H1 (cell line): ENCODE measurements around the gene TRAF1. TPM values are rescaled to one million over a fixed set of nuclear protein-coding genes. Genes with fewer than 3 reads are reported as not detected.

Experiments used
- BACH1 ChIP-seq: IDR thresholded peaks from 2 replicates; pipeline ENCODE4 v1.6.1; 2012; ENCODE audit warnings: low read length, improper control_type of control experiment
- CHD1 ChIP-seq: IDR thresholded peaks from 2 replicates; pipeline ENCODE4 v1.6.1; 2012; ENCODE audit warnings: low read depth, low read length, improper control_type of control experiment
- CREB1 ChIP-seq: IDR thresholded peaks from 2 replicates; pipeline ENCODE4 v1.6.1; 2012; ENCODE audit warnings: inconsistent platforms
- EZH2 ChIP-seq: fragments of 200-600 bp; sonication (generic); IDR thresholded peaks from 2 replicates; pipeline ENCODE4 v1.7.1; 2012; ENCODE audit warnings: low read depth, mild to moderate bottlenecking, moderate library complexity, low read length, inconsistent platforms; ENCODE audit not compliant: severe bottlenecking
- GABPA ChIP-seq: IDR thresholded peaks from 2 replicates; pipeline ENCODE4 v1.6.1; 2011; ENCODE audit warnings: mild to moderate bottlenecking, low read length, moderate library complexity, borderline replicate concordance; ENCODE audit not compliant: insufficient read depth
- KDM4A ChIP-seq: IDR thresholded peaks from one replicate; pipeline ENCODE4 v1.7.1; 2012; ENCODE audit warnings: low read depth, mild to moderate bottlenecking, moderate library complexity, low read length, inconsistent platforms; ENCODE audit not compliant: severe bottlenecking
- RNF2 ChIP-seq: fragments of 200-900, 300-1000 bp; sonication (generic); IDR thresholded peaks from 2 replicates; pipeline ENCODE4 v1.7.1; 2016; ENCODE audit warnings: borderline replicate concordance, low read depth, mild to moderate bottlenecking, antibody characterized with exemption, low read length; ENCODE audit not compliant: poor library complexity, severe bottlenecking; ENCODE audit errors: missing control alignments
- RXRA ChIP-seq: IDR thresholded peaks from 2 replicates; pipeline ENCODE4 v1.6.1; 2011; ENCODE audit warnings: low read depth, mild to moderate bottlenecking, low read length, moderate library complexity; ENCODE audit not compliant: insufficient read depth
- SAP30 ChIP-seq: fragments of 300-600 bp; sonication (generic); IDR thresholded peaks from 2 replicates; pipeline ENCODE4 v1.7.1; 2012; ENCODE audit warnings: low read length, moderate library complexity, mild to moderate bottlenecking, inconsistent platforms; ENCODE audit not compliant: insufficient read depth, insufficient replicate concordance
- SIX5 ChIP-seq: IDR thresholded peaks from 2 replicates; pipeline ENCODE4 v1.6.1; 2011; ENCODE audit warnings: mild to moderate bottlenecking, low read depth, low read length
- YY1 ChIP-seq: IDR thresholded peaks from 2 replicates; pipeline ENCODE4 v1.6.1; 2011; ENCODE audit warnings: low read depth, mild to moderate bottlenecking, low read length
- polyA plus RNA-seq, 7 experiments: library from polyadenylated mRNA; depleted of rRNA in 3 of 7; stranded (reverse) in 5 of 7; unstranded in 2 of 7; fragments of >200 nt in 5 of 7; fragments of 200-250 nt in 2 of 7; gene quantifications; 1 replicate in 5 of 7; 2 replicates in 1 of 7; 4 replicates in 1 of 7; pipeline versions ENCODE4 v1.2.1 to v1.2.3, GENCODE V29; 2011 to 2013; ENCODE audit warnings: missing spikeins in 2 of 7, mixed read lengths in 2 of 7
- total RNA-seq: library from RNA; stranded (reverse); fragmentation: NEBNext Ultra II Directional; extraction: Animal tissue kit (Norgen Biotek cat#: 25700); gene quantifications from 2 replicates; pipeline ENCODE4 v1.2.1, GENCODE V29; 2021

The TRAF1 gene
- total and polyA plus RNA-seq, 2 of the 8 experiments (the other 6 are each of a cell fraction or from before 2014, with no cell fraction given): 1.6 to 3.2 TPM

DNA sequence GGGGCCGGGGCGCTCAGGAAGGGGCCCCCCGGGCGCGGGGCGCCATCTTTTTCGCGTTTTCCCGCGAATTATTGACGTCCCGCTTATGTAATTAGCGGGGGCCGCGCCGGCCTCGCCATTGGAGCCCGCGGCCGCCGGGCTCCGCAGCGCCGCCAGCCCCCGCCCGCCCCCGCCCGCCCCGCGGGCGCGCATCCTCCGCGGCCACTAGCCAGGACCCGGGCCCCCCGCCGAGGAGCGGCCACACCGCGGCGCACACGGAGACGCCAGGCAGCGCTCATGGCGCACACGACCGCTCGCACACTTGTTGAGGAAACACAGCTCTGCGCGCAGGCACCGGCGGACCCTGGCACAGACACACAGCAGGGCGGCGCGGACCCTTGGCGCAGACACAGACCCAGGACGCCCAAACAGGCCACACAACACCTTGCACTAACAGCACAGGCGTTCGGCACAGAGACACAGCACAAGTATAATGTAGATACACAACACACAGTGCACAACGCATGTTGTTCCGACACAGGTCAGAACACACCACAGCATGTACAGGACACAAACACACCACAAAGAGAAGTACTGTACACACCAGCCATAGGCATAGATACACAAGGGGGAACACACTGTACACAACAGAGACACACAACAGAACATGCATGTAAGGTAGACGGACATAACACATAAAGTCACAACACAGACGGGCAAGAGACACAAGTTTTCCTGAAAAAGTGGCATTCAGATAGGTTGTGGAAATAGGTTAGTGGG, 49.1 kb downstream of the TRAF1 start (continued):
- peak; percentile 71; the same call in 1 of the 2 replicates for TF ChIP-seq YY1
- no peak; the same call in 1 of the 2 replicates for TF ChIP-seq GABPA
- no peak for TF ChIP-seq RXRA
- peak; percentile 33 for TF ChIP-seq KDM4A
- no peak for TF ChIP-seq EZH2
- no peak for TF ChIP-seq CHD1
- no peak for TF ChIP-seq RNF2
- 0 out of 2 replicates have a peak, but pooled peaks have one; percentile 25 for TF ChIP-seq CREB1
- TF ChIP-seq SIX5: no peak
- TF ChIP-seq BACH1: no peak
- no peak for TF ChIP-seq SAP30
